Gastrocnemius medialis (tissue), 4 donors: Measurements from ENCODE around the gene PARD3.

Experiments
- POLR2A ChIP-seq, 2 donors: fragments of 450-650 bp; IDR thresholded peaks; one replicate each; pipeline ENCODE4 v1.6.1; 2017; ENCODE audit warnings: antibody characterized with exemption in 2 of 2, mild to moderate bottlenecking in 2 of 2, moderate library complexity in 2 of 2
- TF ChIP-seq, protein P1 (sequence below), 5 experiments: fragments of 450-650 bp in 3 of 5; fragments of 200-600 bp in 2 of 5; sonication (generic) in 2 of 5; IDR thresholded peaks in 4 of 5; conservative IDR thresholded peaks in 1 of 5; 1 replicate in 4 of 5; 2 replicates in 1 of 5; pipeline ENCODE4 v1.5.1; 2016 to 2019; ENCODE audit warnings: antibody characterized with exemption in 5 of 5, mild to moderate bottlenecking in 3 of 5, moderate library complexity in 3 of 5

DNA sequence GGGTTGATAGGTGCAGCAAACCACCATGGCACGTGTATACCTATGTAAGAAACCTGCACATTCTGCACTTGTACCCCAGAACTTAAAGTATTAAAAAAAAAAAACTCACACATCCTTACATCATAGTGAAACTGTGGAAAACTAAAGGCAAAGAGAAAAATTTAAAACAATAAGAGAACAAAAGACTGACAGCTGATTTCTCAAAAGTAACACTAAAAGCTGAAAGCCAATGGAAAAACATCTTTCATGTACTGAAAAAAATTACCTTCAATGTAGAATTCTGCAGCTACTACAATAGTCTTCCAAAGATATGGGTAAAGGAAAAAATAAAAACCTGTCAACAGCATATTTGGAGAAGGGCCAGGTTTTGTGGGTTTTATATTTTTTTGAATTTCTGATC, 751.5 kb downstream of the PARD3 start:
- TF ChIP-seq, protein P1, sequence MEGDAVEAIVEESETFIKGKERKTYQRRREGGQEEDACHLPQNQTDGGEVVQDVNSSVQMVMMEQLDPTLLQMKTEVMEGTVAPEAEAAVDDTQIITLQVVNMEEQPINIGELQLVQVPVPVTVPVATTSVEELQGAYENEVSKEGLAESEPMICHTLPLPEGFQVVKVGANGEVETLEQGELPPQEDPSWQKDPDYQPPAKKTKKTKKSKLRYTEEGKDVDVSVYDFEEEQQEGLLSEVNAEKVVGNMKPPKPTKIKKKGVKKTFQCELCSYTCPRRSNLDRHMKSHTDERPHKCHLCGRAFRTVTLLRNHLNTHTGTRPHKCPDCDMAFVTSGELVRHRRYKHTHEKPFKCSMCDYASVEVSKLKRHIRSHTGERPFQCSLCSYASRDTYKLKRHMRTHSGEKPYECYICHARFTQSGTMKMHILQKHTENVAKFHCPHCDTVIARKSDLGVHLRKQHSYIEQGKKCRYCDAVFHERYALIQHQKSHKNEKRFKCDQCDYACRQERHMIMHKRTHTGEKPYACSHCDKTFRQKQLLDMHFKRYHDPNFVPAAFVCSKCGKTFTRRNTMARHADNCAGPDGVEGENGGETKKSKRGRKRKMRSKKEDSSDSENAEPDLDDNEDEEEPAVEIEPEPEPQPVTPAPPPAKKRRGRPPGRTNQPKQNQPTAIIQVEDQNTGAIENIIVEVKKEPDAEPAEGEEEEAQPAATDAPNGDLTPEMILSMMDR (IDR thresholded peaks at IDR 0.05 in 4 of 5, conservative IDR thresholded peaks at IDR 0.05 in 1 of 5) = no peak
- TF ChIP-seq POLR2A (IDR thresholded peaks at IDR 0.05) = no peak
